GM18909 (cell line): ENCODE data around the gene SMAD7.

ENCODE experiments used
- ATAC-seq: cut with Tn5 transposase; IDR thresholded peaks from one replicate; pipeline ENCODE4 v1.9.1; 2021; ENCODE audit warnings: mild to moderate bottlenecking; ENCODE audit not compliant: unreplicated experiment, poor library complexity

SMAD7 gene

DNA sequence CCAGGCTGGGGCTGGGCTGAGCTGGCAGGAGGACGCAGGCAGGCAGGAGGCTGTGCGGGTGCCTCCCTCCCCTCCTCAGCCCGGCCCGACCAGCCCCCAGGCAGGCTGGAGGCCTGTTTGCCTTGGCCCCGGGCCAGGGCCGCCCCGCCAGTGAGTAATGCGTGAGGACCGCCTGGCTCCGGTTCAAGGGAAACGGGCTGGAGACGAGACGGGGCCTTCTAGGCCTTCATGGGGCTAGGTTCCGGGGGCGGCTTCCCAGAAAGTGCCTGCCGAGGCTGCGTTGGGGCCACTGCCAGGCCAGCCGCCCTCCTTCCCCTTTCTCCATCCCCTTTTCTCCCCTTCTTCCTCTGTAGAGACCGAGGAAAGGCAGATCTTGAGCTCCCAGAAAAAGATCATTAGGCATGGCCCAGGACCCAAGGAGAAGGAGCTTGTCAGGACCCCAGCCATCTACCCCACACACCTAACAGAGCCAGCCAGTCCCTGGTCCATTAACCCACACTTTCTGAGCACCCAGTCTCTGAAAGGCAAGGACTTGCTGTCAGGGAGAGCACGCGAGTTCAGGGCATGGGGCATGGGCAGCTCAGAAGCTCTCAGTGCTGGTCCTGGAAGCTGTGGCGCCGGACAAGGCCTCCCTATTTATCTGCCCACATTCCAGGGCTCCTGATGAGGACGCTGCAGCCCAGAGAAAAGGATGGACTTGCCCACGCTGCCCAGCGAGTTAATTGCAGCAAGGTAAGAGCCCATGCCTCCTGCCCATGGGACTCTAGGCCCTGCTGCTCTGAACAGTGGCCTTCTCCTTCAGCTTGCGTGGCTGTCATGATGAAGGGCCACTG, 48.5 kb downstream of the SMAD7 start:
- ATAC-seq, result no peak

DNA sequence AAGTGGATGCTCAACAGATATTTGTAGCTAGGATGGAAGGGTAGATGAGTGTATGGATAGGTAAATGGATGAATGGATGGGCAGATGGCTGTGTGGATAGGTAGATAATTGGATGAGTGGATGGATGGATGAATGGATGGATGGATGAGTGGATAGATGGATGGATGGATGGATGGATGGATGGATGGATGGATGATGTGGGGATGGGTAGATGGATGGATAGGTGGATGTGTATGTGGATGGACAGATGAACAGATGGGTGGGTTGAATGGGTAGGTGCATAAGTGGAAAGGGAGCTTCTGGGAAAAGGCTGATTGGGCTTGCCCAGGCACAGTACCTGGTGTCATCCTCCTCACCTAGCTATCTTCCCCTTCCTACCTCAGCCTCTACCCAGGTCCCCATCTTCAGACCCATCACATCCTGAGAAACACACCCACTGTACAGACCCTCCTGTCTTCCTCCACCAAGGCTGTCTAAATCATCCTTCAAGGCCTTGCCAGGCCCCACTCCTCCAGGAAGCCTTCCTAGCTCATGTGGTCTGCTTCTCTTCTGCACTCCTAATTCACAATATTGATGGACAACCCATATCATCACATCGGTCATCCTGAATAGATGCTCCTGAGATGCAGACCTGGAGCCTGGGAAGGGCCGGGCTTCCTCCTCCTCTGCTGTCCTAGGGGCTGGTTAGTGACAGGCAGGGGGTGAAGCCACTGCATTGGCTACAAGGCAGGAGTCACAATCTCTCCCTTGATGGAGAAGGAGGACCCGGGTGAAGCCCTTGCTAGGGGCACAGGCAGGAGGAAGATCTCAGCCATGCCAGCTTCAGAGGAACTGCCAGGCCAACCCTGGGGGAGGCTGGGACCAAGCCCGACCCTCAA, 49.4 kb downstream of the SMAD7 start:
- no peak for ATAC-seq

DNA sequence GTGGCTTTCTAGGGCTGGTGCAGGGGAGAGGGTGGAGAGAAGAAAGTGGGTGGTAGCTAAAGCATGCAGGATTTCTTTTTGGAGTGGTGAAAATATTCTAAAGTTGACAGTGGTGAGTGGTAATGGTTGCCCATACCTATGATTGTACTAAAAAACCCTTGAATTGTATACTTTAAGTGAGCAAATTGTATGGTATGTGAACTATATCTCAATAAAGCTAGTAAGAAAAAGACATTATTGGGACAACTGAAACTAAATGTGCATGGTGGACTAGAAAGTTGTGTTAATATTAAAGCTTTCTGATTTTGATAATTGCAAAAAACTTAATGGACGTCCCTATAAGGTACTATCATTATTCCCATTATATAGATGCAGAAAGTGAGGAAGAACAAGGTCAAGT, 50.3 kb downstream of the SMAD7 start:
- ATAC-seq, result no peak

DNA sequence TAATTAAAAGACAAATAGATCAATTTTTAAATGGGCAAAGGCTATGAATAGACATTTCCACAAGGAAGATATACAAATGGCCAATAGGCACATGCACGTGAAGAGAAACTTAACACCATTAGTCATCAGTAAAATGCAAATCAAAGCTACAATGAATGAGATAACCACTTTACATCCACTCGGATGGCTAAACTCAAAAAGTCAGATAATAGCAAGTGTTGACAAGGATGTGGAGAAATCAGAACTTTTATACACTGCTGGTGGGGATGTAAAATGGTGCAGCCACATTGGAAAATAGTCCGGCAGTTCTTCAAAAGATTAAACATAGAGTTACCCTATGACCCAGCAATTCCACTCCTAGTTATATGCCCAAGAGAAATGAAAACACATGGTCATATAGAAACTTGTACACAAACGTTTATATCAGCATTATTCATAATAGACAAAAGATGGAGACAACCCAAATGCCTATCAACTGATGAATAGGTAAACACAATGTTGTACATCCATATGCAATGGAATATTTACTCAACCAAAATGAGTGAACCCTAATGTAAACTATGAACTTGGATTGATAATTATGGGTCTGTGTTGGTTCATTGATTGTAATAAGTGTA, 51.1 kb downstream of the SMAD7 start:
- no peak for ATAC-seq

DNA sequence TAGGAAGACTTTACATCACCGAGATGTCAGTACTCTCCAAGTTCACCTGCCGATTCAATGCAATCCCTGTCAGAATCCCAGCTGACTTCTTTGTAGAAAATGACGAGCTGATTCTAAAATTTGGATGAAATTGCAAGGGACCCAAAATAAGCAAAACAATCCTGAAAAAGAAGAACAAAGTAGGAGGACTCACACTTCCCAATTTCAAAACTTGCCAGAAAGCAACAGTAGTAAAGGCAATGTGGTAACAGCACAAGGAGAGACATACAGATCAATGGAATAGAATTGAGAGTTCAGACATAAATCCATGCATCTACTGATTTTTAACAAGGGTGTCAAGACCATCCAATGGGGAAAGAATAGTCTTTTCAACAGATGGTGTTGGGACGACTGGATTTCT, 52.2 kb downstream of the SMAD7 start:
- ATAC-seq, result no peak

DNA sequence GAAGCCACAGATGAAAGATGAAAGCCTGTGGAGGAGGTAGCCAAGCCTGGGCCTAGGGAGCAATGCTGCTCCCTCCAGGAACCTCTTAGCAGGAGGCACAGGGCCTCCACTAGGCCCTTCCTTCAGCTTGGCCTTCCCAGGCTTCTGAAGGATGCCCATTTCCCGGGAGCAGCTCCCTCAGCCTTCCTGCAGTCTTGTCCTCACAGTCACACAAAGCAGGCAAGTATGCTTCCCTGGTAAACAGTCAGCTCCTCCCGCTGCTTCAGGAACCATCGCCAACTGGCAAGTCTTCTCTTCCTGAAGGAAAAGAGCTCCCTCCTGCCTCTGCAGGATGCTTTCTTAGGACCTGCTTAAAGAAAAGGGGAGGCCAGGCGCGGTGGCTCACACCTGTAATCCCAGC, 53.2 kb downstream of the SMAD7 start:
- no peak for ATAC-seq

DNA sequence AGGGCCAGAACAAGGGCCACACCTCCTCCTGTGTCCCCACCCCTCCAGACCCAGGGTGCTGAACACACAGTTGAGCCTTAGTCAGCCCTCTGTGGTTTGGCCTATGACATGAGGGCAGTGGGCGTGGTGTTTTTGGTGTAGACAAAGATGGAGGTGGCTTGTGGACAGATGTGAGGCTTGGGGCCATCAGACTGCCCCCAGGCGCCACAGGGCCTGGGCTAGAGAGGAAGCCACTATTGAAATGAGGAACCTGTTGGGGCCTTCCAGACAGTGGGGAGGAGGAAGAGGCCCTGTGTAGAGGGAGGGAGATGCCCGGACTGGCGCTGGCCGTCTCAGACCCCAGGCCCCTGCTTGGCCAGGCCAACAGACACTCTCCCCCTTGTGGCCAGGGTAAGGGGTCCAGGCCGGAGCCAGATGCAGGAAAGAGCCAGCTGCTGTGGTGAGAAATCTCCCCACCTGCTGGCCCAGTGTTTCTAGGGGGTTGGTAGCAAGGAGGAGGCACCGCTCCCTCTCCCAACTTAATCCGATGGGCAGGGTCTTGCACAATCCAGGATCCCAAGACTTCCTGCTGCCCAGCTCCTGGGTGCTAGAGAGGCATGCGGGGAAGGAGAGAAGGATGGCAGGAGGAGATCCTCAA, 53.8 kb downstream of the SMAD7 start:
- ATAC-seq, result peak; percentile 83

DNA sequence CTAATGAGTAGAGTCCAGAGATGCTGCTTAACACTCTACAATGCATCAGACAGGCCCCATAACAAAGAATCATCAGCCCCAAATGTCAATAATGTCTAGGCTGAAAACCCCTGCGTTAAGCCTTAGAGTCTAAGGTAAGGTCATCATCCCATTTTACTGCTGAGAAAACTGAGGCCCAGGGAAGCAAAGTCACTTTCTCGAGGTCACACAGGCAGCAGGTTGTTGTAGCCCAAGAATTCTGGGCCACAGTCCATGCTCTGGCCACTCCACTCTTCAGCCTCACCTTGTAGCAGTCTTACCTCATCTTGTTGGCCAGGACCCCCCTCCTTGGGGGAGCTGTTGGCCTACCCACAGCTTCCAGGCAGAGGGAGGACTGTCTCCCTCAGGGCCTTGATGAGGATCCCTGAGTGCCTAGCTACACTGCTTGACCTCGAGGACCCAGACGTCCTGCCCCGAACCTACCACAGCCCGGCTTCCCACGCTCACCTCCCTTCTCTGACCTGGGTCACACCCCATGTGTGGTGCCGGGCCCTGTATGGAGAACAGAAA, 54.4 kb downstream of the SMAD7 start:
- ATAC-seq, result no peak

DNA sequence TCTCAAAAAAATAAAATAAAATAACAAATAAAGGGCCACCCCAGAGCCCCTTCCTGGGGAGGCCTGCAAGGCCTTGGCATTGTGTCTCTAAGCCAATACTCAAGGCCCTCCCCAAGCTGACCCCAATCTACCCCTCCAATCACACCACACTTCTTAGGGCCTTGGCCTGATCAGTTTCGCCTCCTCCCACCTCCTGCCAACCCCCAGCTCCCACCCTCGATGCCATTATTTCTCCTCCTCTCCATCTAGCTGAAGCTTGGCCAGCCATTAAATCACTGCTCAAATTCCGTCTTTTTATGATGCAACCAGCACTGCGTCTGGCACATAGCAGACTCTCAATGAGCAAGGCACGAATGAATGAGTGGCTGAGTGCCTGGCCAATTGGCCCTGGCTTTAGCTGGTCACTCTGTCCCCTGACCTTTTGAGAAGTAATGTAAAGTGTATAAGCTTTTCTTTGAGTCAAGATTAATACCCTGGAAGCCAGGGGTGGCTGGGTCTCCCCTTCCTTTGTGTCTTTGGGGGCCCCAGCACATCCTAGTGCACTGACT, 55.9 kb downstream of the SMAD7 start:
- ATAC-seq, result no peak

DNA sequence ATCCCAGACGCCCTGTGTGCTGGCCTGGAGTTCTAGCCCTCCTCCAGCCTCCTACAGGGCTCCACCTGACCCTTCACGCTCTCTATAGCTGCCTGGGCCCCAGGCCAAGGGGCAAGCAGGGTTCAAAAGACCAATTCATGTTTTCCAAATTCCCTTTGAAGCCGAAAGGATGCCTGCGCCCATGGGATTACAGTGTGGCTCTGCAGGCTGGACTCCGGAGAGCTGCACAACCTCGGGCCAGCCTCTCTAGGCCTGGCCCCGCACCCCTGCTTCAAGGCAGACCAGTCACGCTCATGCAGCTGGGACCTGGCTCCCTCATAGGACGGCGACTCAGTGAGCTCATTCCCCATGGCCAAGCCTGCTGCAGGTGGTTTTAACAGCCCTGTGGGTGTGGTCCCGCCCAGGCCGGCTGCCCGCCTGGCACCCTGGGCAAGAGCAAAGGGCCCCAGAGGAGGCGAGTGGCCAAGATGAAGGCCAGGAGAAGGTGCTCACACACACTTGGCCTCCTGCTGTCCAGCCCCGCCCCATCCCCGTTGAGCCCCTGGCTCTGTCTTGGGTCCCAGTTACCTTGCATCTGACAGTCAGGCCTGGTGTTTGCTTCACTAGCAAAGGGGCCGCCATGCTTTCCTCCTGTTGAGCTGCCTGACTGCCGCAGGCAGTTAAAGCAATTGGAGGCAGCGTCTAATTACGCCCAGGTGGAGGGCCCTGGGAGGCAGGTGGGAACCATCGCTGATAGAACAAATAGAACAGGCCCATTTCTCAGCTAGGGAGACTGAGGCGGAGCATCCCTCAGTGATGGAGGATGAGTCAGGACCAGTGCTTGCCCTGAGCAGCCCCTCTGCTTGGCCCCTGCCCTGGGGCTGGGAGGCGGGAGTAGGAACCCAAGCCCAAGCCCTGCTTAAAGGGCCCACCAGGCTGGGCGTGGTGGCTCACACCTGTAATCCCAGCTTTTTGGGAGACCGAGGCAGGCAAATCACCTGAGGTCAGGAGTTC, 56.9 kb downstream of the SMAD7 start:
- no peak for ATAC-seq

DNA sequence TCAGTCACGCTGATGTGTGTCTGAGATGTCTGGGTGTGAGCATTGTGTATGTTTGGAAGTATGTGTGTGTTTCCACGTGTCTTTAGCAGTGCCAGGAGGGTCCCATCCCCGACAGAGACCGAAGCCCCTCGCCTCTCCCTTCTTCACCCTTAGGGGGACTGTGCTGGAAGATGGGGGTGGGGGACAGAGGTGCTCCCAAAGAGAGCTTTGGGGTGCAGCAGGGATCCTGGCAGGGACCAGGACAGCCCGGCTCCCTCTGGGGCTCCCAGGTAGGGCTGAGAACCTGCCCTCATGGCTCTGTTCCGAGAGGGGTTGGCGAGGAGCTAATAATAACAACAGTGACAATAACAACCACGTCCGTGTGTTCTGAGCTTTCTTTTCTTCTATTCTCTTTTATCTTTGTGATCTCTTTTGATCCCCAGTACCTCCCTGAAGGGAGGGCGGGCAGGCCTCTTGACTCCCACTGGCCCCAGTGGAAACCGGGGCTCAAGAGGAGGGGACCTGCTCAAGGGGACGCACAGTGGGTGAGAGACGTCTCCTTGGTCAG, 57.6 kb downstream of the SMAD7 start:
- ATAC-seq, result no peak

DNA sequence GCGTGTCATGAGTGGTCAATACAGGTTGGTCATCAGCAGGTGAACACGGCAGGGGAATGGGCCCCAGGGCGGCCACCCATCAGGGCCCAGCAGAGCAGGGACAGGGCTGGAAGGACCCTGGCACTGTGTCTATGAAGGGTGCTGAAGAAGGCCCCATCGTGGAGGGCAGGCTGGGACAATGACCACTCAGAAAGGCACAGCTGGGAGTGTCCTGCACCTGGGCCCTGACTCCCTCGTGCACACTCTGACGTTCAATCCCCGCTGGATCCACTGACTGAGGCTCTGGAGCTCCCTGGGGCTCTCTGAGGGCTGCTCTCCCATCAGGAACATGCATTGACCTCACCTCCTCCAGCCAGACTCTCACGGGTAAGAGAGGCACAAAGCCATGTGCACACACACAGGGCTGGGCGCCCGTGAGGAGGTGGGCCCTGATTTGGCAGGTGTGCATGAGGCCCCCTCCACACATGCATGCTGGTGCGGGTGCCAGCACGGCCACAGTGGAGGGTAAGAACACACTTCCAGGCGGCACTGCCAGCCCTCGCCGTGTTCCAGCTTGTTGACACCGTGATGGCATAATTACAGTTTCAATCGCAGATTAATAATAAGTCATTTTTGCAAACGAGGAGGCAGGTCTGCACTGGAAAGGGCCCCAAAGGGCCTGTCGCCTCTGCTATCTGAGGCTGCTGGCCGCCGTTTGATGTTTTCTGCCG, 58.5 kb downstream of the SMAD7 start:
- no peak for ATAC-seq

DNA sequence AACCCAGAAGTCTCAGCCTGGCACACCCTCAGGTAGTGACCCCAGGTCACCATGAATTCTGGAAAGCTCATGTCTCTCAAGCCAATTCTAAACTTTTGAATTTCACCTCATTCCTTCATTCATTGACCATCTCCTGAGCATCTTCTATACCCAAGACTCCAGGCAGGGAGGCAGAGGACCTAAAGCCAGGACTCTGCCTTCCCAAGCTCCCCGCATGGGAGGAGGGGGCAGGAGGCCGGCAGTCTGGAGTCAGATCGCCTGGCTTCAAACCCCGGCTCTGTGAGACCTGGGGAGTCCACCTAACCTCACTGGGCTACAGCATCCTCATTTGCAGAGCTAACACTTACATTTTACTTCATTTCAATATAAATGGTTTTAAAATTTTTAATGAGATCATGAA, 59.0 kb downstream of the SMAD7 start:
- ATAC-seq, result no peak

DNA sequence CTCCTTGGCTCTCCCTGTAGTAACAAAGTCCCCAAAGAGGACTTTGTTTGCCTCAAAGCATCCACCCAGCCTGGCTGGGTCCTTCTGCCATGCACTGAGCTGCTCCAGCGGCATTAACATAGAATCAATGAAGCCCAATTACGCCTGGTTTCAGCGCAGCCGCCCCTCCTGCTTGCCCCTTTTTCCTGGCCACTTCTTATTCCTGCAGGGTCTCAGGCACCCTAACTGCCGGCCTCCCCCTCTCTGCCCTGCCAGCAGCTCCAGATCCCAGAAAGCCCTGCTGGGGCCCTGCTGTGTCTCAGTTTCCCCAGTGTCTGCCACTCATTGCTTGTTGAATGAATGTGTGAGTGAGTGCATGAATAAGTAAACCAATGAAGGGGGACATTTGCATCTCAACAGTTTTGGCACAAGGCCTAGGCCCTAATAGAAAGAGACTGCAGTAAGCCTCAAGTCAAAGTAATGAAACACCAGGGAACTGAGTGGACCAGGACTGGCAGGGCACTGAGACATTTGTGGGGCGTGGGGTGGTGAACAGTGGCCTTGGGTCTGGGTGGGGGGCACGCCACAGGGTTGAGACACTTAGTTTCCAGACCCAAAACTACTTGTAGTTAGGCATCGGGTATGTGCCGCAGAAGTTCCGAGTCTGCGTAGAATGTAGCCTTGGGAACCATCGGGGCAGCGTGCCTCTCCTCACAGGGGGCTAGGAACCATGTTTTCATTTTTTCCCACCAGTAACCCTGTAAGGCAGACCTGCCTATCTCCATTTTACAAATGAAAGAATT, 60.6 kb downstream of the SMAD7 start:
- ATAC-seq, result no peak

DNA sequence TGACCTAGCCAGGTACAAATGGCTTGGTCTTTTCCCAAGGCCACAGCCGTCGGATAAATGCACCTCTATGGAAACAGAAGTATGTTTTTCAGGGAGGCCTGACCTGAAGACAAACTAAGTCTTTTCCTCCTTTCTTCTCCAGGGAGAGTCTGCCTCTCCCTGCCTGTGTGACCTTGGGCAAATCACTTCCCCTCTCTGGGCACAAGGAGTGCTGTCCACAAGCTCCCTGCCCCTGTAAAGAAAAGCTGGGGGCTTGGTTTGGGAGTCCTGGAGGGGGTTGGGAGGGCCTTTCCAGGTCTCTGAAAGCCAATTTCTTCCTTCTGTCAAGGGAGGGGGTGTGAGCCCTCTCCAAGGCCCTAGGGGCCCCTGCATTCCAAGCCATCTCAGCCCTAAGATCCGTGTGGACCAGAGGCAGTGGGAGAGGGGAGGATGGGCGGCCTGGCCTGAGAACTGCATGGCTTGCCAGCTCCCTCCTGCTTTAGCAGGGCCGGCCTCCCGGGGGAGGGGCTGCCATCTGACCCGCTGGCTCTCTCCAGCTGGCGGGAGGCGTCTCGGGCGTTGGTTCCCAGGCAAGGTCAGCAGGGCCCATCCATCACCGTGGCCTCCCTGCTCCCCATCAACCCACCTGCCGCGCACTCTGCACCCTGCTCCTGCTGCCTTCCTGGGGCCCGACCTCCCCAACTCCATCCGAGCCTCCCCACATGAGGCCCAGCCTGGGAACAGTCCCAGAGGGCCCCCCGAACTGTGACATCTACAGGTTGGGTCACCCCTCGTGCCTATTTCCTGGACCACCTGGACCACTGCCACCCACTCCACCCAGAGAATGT, 61.4 kb downstream of the SMAD7 start:
- ATAC-seq, result no peak

DNA sequence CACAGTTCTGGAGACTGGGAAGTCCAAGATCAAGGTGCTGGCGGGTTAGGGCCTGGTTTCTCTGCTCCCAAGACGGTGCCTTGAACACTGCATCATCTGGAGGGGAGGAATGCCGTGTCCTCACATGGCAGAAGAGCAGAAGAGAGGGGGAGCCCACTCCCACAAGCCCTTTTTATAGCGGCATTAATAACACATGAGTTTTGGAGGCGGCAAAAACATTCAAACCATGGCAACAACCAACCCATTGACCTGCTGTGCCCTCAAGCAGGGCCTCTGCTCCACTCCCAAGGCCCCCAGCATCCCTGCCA, 62.0 kb downstream of the SMAD7 start:
- no peak for ATAC-seq
